ENCODE measurements around the gene CAST. TPM values are rescaled to one million over a fixed set of nuclear protein-coding genes. Genes with fewer than 3 reads are reported as not detected.
"Not testable (repeated sequence)": the region's sequence is repeated elsewhere in the genome, so short reads cannot be mapped to it uniquely, and the experiment has no call there.

CAST gene
- total RNA-seq, 2 experiments from 2014 or later = 40.5 to 90.1 TPM

- no peak overlapping the region for H3K4me3 ChIP-seq (ENCODE audit: low read depth, low read length, poor library complexity, severe bottlenecking)
- H3K4me1 ChIP-seq (ENCODE audit: insufficient read depth, low read length, poor library complexity, severe bottlenecking) = no peaks in the 10 kb centered on the region
- no peak overlapping the region for H3K27ac ChIP-seq (ENCODE audit: low read depth, low read length, poor library complexity, severe bottlenecking)
- TF ChIP-seq EZH2phosphoT487 (IDR thresholded peaks at IDR 0.05; ENCODE audit: borderline replicate concordance, low read depth, low read length) (no peak), CTCF (conservative IDR thresholded peaks at IDR 0.05; ENCODE audit: low read length) (no peak)
- BruUV-seq (replicated peaks) = no TSS peak
- H2AFZ ChIP-seq (ENCODE audit: low read length) = no peak overlapping the region
- no peak overlapping the region for H3K4me2 ChIP-seq (ENCODE audit: low read length)
- H3K36me3 ChIP-seq (ENCODE audit: insufficient read depth, low read length) = peaks cover 48% of the 10 kb centered on the region
- H3K79me2 ChIP-seq (ENCODE audit: insufficient read depth, low read depth, low read length) = no peaks in the 10 kb centered on the region
- no peaks in the 10 kb centered on the region for H4K20me1 ChIP-seq (ENCODE audit: insufficient read depth, low read length)
- H3K9me2 ChIP-seq (ENCODE audit: insufficient read depth, low read length) = no peaks in the 10 kb centered on the region
- DNase-seq (ENCODE audit: low spot score) = no peak
- H3K9me3 ChIP-seq (ENCODE audit: low read length) = no peaks in the 10 kb centered on the region
- ChIA-PET CTCF (ENCODE audit: unreplicated experiment) (no interaction called here), POLR2A (interaction anchor here (0.5 to 1.5 kb wide), 6 partner anchors 9 to 63 kb away, joined by 3 to 5 read pairs (median 4); no protein-coding TSS in a partner anchor)
- intact Hi-C loops (cut with micrococcal nuclease; ENCODE audit: unreplicated experiment) = no loop called here
Measured at GRCh38 chr5:96742538-96742937, 80.4 kb downstream of the CAST start.

- Histone ChIP-seq H3K27ac (ENCODE audit: low read depth, low read length, poor library complexity, severe bottlenecking) (no peak overlapping the region), H2AFZ (ENCODE audit: low read length) (no peak overlapping the region), H3K36me3 (ENCODE audit: insufficient read depth, low read length) (peaks cover 41% of the 10 kb centered on the region), H3K4me2 (ENCODE audit: low read length) (no peak overlapping the region), H3K9me2 (ENCODE audit: insufficient read depth, low read length) (no peaks in the 10 kb centered on the region), H3K4me3 (ENCODE audit: low read depth, low read length, poor library complexity, severe bottlenecking) (no peak overlapping the region), H3K4me1 (ENCODE audit: insufficient read depth, low read length, poor library complexity, severe bottlenecking) (no peaks in the 10 kb centered on the region), H3K79me2 (ENCODE audit: insufficient read depth, low read depth, low read length) (no peaks in the 10 kb centered on the region), H4K20me1 (ENCODE audit: insufficient read depth, low read length) (no peaks in the 10 kb centered on the region), H3K9me3 (ENCODE audit: low read length) (no peaks in the 10 kb centered on the region)
- intact Hi-C loops (cut with micrococcal nuclease; ENCODE audit: unreplicated experiment) = no loop called here
- no peak for TF ChIP-seq CTCF (conservative IDR thresholded peaks at IDR 0.05; ENCODE audit: low read length)
- no peak for TF ChIP-seq EZH2phosphoT487 (IDR thresholded peaks at IDR 0.05; ENCODE audit: borderline replicate concordance, low read depth, low read length)
- DNase-seq (ENCODE audit: low spot score) = no peak
- no TSS peak for BruUV-seq (replicated peaks)
- POLR2A ChIA-PET = interaction anchor here (0.5 to 1.5 kb wide), 5 partner anchors 9 to 47 kb away, joined by 3 to 5 read pairs (median 4); no protein-coding TSS in a partner anchor
- CTCF ChIA-PET (ENCODE audit: unreplicated experiment) = no interaction called here
Measured at GRCh38 chr5:96743065-96743768, 81.0 kb downstream of the CAST start.

- H3K4me3 ChIP-seq (ENCODE audit: low read depth, low read length, poor library complexity, severe bottlenecking) = no peak overlapping the region
- TF ChIP-seq CTCF (conservative IDR thresholded peaks at IDR 0.05; ENCODE audit: low read length) = no peak
- no peak for TF ChIP-seq EZH2phosphoT487 (IDR thresholded peaks at IDR 0.05; ENCODE audit: borderline replicate concordance, low read depth, low read length)
- no peaks in the 10 kb centered on the region for H3K79me2 ChIP-seq (ENCODE audit: insufficient read depth, low read depth, low read length)
- no peaks in the 10 kb centered on the region for H3K9me3 ChIP-seq (ENCODE audit: low read length)
- ChIA-PET POLR2A (interaction anchor here (1.5 kb wide), 1 partner anchor 46 kb away, joined by 5 read pairs; no protein-coding TSS in a partner anchor), CTCF (ENCODE audit: unreplicated experiment) (no interaction called here)
- no TSS peak for BruUV-seq (replicated peaks)
- intact Hi-C loops (cut with micrococcal nuclease; ENCODE audit: unreplicated experiment) = no loop called here
- no peak for DNase-seq (ENCODE audit: low spot score)
- no peaks in the 10 kb centered on the region for H4K20me1 ChIP-seq (ENCODE audit: insufficient read depth, low read length)
- no peak overlapping the region for H3K4me2 ChIP-seq (ENCODE audit: low read length)
- H3K36me3 ChIP-seq (ENCODE audit: insufficient read depth, low read length) = peaks cover 36% of the 10 kb centered on the region
- H2AFZ ChIP-seq (ENCODE audit: low read length) = no peak overlapping the region
- no peaks in the 10 kb centered on the region for H3K9me2 ChIP-seq (ENCODE audit: insufficient read depth, low read length)
- H3K27ac ChIP-seq (ENCODE audit: low read depth, low read length, poor library complexity, severe bottlenecking) = no peak overlapping the region
- no peaks in the 10 kb centered on the region for H3K4me1 ChIP-seq (ENCODE audit: insufficient read depth, low read length, poor library complexity, severe bottlenecking)
Measured at GRCh38 chr5:96743805-96744204, 81.6 kb downstream of the CAST start.

GRCh38 chr5:96744218-96744617, 82.0 kb downstream of the CAST start:
- H3K4me1 ChIP-seq (ENCODE audit: insufficient read depth, low read length, poor library complexity, severe bottlenecking); H2AFZ ChIP-seq (ENCODE audit: low read length); CTCF ChIA-PET (ENCODE audit: unreplicated experiment); H3K27ac ChIP-seq (ENCODE audit: low read depth, low read length, poor library complexity, severe bottlenecking); H4K20me1 ChIP-seq (ENCODE audit: insufficient read depth, low read length); H3K4me2 ChIP-seq (ENCODE audit: low read length); H3K9me3 ChIP-seq (ENCODE audit: low read length); BruUV-seq (replicated peaks); DNase-seq (ENCODE audit: low spot score); H3K9me2 ChIP-seq (ENCODE audit: insufficient read depth, low read length); POLR2A ChIA-PET; H3K4me3 ChIP-seq (ENCODE audit: low read depth, low read length, poor library complexity, severe bottlenecking); H3K79me2 ChIP-seq (ENCODE audit: insufficient read depth, low read depth, low read length); intact Hi-C loops (cut with micrococcal nuclease; ENCODE audit: unreplicated experiment): not testable (repeated sequence)
- H3K36me3 ChIP-seq (ENCODE audit: insufficient read depth, low read length) = peaks cover 33% of the 10 kb centered on the region

Data from OCI-LY7 (cell line).